GM21737 (cell line): ENCODE measurements around the gene PREX1.

Experiments
- ATAC-seq: cut with Tn5 transposase; IDR thresholded peaks from one replicate; pipeline ENCODE4 v1.9.1; 2021; ENCODE audit warnings: mild to moderate bottlenecking, moderate library complexity; ENCODE audit not compliant: unreplicated experiment

PREX1 gene

GRCh38 chr20:48794816-48795457 is 32.9 kb downstream of the PREX1 start:
- no peak for ATAC-seq

GRCh38 chr20:48794360-48794759 is 33.4 kb downstream of the PREX1 start:
- ATAC-seq, result no peak

GRCh38 chr20:48793776-48794175 is 34.0 kb downstream of the PREX1 start:
- no peak for ATAC-seq

GRCh38 chr20:48791666-48792071 is 36.1 kb downstream of the PREX1 start:
- no peak for ATAC-seq

GRCh38 chr20:48791014-48791413 is 36.8 kb downstream of the PREX1 start:
- no peak for ATAC-seq

GRCh38 chr20:48790473-48791003 is 37.3 kb downstream of the PREX1 start:
- ATAC-seq, result no peak

- no peak for ATAC-seq
These were observed 37.9 kb downstream of the PREX1 start for GRCh38 chr20:48789781-48790472.

- ATAC-seq, result no peak
These were observed 38.6 kb downstream of the PREX1 start for GRCh38 chr20:48789185-48789668.

GRCh38 chr20:48788486-48789072 is 39.2 kb downstream of the PREX1 start:
- ATAC-seq, result no peak

GRCh38 chr20:48787861-48788375 is 39.9 kb downstream of the PREX1 start:
- no peak for ATAC-seq

- ATAC-seq, result no peak
These were observed 40.7 kb downstream of the PREX1 start for GRCh38 chr20:48786951-48787705.

GRCh38 chr20:48785801-48786200 is 42.0 kb downstream of the PREX1 start:
- no peak for ATAC-seq

- ATAC-seq, result no peak
These were observed 42.5 kb downstream of the PREX1 start for GRCh38 chr20:48785256-48785655.

- no peak for ATAC-seq
These were observed 43.5 kb downstream of the PREX1 start for GRCh38 chr20:48784273-48784641.

- no peak for ATAC-seq
These were observed 44.1 kb downstream of the PREX1 start for GRCh38 chr20:48783533-48784272.

- no peak for ATAC-seq
These were observed 44.9 kb downstream of the PREX1 start for GRCh38 chr20:48782901-48783308.

- no peak for ATAC-seq
These were observed 45.7 kb downstream of the PREX1 start for GRCh38 chr20:48782053-48782452.

- ATAC-seq, result no peak
These were observed 46.2 kb downstream of the PREX1 start for GRCh38 chr20:48781634-48782033.

GRCh38 chr20:48779435-48779834 is 48.4 kb downstream of the PREX1 start:
- ATAC-seq, result no peak

GRCh38 chr20:48777821-48778220 is 50.0 kb downstream of the PREX1 start:
- ATAC-seq, result no peak
